ENCODE results near the gene PROZ. TPM values are rescaled to one million over a fixed set of nuclear protein-coding genes. Genes with fewer than 3 reads are reported as not detected.
A peak's percentile ranks its signal among the peaks of the same experiment; 100 is the strongest.

Gene PROZ
- total and polyA plus RNA-seq, 2 of the 13 experiments (the other 11 are each of a cell fraction or from before 2014, with no cell fraction given) = 5.6 to 22.5 TPM

DNA sequence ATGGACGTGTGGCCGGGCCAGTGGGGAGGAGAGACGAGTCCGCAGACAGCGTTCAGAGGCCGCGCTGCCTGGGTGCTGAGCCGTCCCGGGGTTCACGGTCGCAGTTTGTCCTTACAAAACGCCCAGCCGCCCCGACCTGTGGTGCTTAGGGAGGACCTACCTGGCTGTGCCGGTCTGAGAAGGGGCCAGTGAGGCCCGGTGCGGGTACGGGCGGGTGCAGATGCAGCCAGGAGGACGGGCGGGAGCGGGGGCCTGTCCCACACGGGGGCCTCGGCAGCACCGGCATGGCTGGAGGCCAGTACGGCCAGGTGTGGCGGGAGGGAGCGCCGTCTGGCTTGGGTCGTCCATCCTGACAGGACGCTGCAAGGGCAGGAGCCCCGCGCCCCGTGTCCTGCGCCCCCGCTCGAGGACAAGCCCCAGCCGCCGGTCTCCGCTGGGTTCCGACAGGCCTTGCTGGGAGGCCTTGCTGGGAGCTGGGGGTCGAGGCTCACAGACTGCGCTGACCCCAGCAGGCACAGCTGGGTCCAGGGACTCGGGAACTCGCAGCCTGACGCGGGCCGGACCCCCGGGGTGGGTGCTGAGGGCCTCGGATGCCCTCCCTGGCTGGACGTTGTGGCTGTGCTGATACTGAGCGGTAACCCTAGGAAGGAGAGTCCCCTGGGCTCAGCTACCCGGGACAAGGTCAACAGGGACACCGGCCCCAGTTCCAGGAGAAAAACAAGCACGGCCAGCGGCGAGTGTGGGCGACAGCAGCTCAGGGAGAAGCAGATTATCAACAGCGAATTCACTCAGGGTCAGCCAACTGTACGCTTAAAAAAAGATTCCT, 5.3 kb upstream of the PROZ start (continued):
- TF ChIP-seq, protein P1, sequence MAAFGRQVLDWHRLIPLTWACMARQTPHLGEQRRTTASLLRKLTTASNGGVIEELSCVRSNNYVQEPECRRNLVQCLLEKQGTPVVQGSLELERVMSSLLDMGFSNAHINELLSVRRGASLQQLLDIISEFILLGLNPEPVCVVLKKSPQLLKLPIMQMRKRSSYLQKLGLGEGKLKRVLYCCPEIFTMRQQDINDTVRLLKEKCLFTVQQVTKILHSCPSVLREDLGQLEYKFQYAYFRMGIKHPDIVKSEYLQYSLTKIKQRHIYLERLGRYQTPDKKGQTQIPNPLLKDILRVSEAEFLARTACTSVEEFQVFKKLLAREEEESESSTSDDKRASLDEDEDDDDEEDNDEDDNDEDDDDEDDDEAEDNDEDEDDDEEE (CRISPR knock-in tag; IDR thresholded peaks at IDR 0.05) = 0 out of 2 replicates have a peak, but pooled peaks have one; percentile 73
- peak; percentile 83 for TF ChIP-seq ZNF329 (CRISPR knock-in tag; IDR thresholded peaks at IDR 0.05; ENCODE audit: low read depth)
- peak; percentile 47; the same call in 1 of the 2 replicates for TF ChIP-seq ZNF788 (CRISPR knock-in tag; IDR thresholded peaks at IDR 0.05; ENCODE audit: borderline replicate concordance)
- peak; percentile 46 for TF ChIP-seq TBX2 (CRISPR knock-in tag; IDR thresholded peaks at IDR 0.05; ENCODE audit: borderline replicate concordance)
- 0 out of 2 replicates have a peak, but pooled peaks have one; percentile 47 for TF ChIP-seq RNF2 (conservative IDR thresholded peaks at IDR 0.05; ENCODE audit: low read depth)
- TF ChIP-seq, protein P2, sequence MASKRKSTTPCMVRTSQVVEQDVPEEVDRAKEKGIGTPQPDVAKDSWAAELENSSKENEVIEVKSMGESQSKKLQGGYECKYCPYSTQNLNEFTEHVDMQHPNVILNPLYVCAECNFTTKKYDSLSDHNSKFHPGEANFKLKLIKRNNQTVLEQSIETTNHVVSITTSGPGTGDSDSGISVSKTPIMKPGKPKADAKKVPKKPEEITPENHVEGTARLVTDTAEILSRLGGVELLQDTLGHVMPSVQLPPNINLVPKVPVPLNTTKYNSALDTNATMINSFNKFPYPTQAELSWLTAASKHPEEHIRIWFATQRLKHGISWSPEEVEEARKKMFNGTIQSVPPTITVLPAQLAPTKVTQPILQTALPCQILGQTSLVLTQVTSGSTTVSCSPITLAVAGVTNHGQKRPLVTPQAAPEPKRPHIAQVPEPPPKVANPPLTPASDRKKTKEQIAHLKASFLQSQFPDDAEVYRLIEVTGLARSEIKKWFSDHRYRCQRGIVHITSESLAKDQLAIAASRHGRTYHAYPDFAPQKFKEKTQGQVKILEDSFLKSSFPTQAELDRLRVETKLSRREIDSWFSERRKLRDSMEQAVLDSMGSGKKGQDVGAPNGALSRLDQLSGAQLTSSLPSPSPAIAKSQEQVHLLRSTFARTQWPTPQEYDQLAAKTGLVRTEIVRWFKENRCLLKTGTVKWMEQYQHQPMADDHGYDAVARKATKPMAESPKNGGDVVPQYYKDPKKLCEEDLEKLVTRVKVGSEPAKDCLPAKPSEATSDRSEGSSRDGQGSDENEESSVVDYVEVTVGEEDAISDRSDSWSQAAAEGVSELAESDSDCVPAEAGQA (IDR thresholded peaks at IDR 0.05; ENCODE audit: low read depth) = no peak
- TF ChIP-seq, protein P2 (CRISPR knock-in tag; IDR thresholded peaks at IDR 0.05; ENCODE audit: borderline replicate concordance) = no peak
- TF ChIP-seq KMT2A (CRISPR knock-in tag; IDR thresholded peaks at IDR 0.05) = peak; percentile 25; the same call in 1 of the 2 replicates
- peak; percentile 91 for TF ChIP-seq AKAP8 (CRISPR knock-in tag; IDR thresholded peaks at IDR 0.05)
- peak; percentile 72 for TF ChIP-seq SRSF1 (optimal IDR thresholded peaks at IDR 0.05; ENCODE audit: low read depth, low read length)
- 0 out of 2 replicates have a peak, but pooled peaks have one; percentile 33 for TF ChIP-seq FOXM1 (CRISPR knock-in tag; IDR thresholded peaks at IDR 0.05)
- no peak for TF ChIP-seq ZNF207 (IDR thresholded peaks at IDR 0.05; ENCODE audit: borderline replicate concordance)
- peak; percentile 83 for TF ChIP-seq ZFY (CRISPR knock-in tag; IDR thresholded peaks at IDR 0.05)
- peak; percentile 71 for TF ChIP-seq PHF8 (CRISPR knock-in tag; IDR thresholded peaks at IDR 0.05)
- TF ChIP-seq, protein P3, sequence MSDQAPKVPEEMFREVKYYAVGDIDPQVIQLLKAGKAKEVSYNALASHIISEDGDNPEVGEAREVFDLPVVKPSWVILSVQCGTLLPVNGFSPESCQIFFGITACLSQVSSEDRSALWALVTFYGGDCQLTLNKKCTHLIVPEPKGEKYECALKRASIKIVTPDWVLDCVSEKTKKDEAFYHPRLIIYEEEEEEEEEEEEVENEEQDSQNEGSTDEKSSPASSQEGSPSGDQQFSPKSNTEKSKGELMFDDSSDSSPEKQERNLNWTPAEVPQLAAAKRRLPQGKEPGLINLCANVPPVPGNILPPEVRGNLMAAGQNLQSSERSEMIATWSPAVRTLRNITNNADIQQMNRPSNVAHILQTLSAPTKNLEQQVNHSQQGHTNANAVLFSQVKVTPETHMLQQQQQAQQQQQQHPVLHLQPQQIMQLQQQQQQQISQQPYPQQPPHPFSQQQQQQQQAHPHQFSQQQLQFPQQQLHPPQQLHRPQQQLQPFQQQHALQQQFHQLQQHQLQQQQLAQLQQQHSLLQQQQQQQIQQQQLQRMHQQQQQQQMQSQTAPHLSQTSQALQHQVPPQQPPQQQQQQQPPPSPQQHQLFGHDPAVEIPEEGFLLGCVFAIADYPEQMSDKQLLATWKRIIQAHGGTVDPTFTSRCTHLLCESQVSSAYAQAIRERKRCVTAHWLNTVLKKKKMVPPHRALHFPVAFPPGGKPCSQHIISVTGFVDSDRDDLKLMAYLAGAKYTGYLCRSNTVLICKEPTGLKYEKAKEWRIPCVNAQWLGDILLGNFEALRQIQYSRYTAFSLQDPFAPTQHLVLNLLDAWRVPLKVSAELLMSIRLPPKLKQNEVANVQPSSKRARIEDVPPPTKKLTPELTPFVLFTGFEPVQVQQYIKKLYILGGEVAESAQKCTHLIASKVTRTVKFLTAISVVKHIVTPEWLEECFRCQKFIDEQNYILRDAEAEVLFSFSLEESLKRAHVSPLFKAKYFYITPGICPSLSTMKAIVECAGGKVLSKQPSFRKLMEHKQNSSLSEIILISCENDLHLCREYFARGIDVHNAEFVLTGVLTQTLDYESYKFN (CRISPR knock-in tag; conservative IDR thresholded peaks at IDR 0.05) = 0 out of 2 replicates have a peak, but pooled peaks have one; percentile 8
- TF ChIP-seq, protein P4, sequence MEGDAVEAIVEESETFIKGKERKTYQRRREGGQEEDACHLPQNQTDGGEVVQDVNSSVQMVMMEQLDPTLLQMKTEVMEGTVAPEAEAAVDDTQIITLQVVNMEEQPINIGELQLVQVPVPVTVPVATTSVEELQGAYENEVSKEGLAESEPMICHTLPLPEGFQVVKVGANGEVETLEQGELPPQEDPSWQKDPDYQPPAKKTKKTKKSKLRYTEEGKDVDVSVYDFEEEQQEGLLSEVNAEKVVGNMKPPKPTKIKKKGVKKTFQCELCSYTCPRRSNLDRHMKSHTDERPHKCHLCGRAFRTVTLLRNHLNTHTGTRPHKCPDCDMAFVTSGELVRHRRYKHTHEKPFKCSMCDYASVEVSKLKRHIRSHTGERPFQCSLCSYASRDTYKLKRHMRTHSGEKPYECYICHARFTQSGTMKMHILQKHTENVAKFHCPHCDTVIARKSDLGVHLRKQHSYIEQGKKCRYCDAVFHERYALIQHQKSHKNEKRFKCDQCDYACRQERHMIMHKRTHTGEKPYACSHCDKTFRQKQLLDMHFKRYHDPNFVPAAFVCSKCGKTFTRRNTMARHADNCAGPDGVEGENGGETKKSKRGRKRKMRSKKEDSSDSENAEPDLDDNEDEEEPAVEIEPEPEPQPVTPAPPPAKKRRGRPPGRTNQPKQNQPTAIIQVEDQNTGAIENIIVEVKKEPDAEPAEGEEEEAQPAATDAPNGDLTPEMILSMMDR (CRISPR knock-in tag; IDR thresholded peaks at IDR 0.05) = peak; percentile 18
- TF ChIP-seq DNMT3B (CRISPR knock-in tag; conservative IDR thresholded peaks at IDR 0.05) = 0 out of 2 replicates have a peak, but pooled peaks have one; percentile 1

Measured in HepG2 (cell line).